Panc1 (cell line): ENCODE measurements around the gene CIAO3. TPM values are rescaled to one million over a fixed set of nuclear protein-coding genes. Genes with fewer than 3 reads are reported as not detected.

Experiments used
- ATAC-seq: fragments of 200-7000 bp; cut with Tn5 transposase; 2 replicates; pipeline ENCODE4 v1.9.1; 2020; ENCODE audit warnings: mild to moderate bottlenecking, moderate library complexity
- BruUV-seq: library from RNA; stranded (reverse); fragments of 400-500 nt; replicated peaks from 2 replicates; lab custom pipeline; 2021; lab: Mats Ljungman, UMichigan
- CTCF ChIA-PET: fragments of 300-600 bp; sonication (Branson Sonifier 250); formaldehyde crosslinking; loops from one replicate; lab custom pipeline; 2022; ENCODE audit warnings: antibody characterized with exemption; lab: Charles Lee
- POLR2A ChIA-PET: fragments of 300-600 bp; sonication (Branson Sonifier 250); formaldehyde crosslinking; loops from one replicate; lab custom pipeline; 2022; ENCODE audit warnings: antibody characterized with exemption; lab: Charles Lee
- DNase-seq: peaks from one replicate; pipeline ENCODE4 v3.0.0-alpha.2; 2010; ENCODE audit warnings: low read depth, low spot score
- H3K27ac ChIP-seq: 2 replicates; pipeline ENCODE4 v1.5.1; 2011; ENCODE audit warnings: mild to moderate bottlenecking, low read length, inconsistent platforms
- H3K27me3 ChIP-seq: fragments of 200-500 bp; sonication (Bioruptor generic); 2 replicates; pipeline ENCODE4 v1.6.0; 2014; ENCODE audit warnings: low read length, inconsistent platforms; ENCODE audit not compliant: control insufficient read depth, insufficient read depth
- H3K36me3 ChIP-seq: fragments of 200-500 bp; sonication (Bioruptor generic); 2 replicates; pipeline ENCODE4 v1.5.1; 2014; ENCODE audit warnings: inconsistent platforms, mild to moderate bottlenecking, low read length, moderate library complexity; ENCODE audit not compliant: control insufficient read depth, insufficient read depth
- H3K4me1 ChIP-seq: 2 replicates; pipeline ENCODE4 v1.5.1; 2011; ENCODE audit warnings: inconsistent platforms, mild to moderate bottlenecking, low read length, moderate library complexity; ENCODE audit not compliant: control insufficient read depth, insufficient read depth
- H3K4me3 ChIP-seq, 2 experiments: 2 replicates each; pipeline ENCODE4 v1.5.1; 2011 to 2012; ENCODE audit warnings: low read depth in 2 of 2, low read length in 2 of 2, mild to moderate bottlenecking in 2 of 2, inconsistent platforms in 1 of 2, moderate library complexity in 1 of 2
- H3K9me3 ChIP-seq: fragments of 200-500 bp; sonication (Bioruptor generic); 2 replicates; pipeline ENCODE4 v1.5.1; 2014; ENCODE audit warnings: low read depth, mild to moderate bottlenecking, inconsistent platforms, low read length, moderate library complexity; ENCODE audit not compliant: control insufficient read depth, insufficient read depth
- POLR2AphosphoS5 ChIP-seq: IDR thresholded peaks from 2 replicates; pipeline ENCODE4 v1.6.1; 2012; ENCODE audit warnings: mild to moderate bottlenecking, low read depth, low read length, moderate library complexity
- SIN3A ChIP-seq: IDR thresholded peaks from 2 replicates; pipeline ENCODE4 v1.6.1; 2012; ENCODE audit warnings: low read depth, mild to moderate bottlenecking, low read length, moderate library complexity, borderline replicate concordance; ENCODE audit not compliant: insufficient read depth
- TCF7L2 ChIP-seq: IDR thresholded peaks from 2 replicates; pipeline ENCODE4 v1.6.1; 2011; ENCODE audit warnings: mild to moderate bottlenecking, low read depth, low read length, inconsistent platforms
- in situ Hi-C: cut with HindIII; loops from 2 replicates; pipeline ENCODE4 v1.10.0; 2016; ENCODE audit warnings: low sequenced_read_pairs, low pct_unique_long_range_greater_than_20kb
- intact Hi-C: fragments of 100-400 bp; cut with micrococcal nuclease; formaldehyde crosslinking; loops from one replicate; pipeline ENCODE4 v1.10.0; 2022; ENCODE audit not compliant: unreplicated experiment
- total RNA-seq: library from RNA; stranded (reverse); gene quantifications from one replicate; pipeline ENCODE4 v1.2.1, GENCODE V29; 2021; ENCODE audit not compliant: unreplicated experiment
- TF ChIP-seq, protein P1 (sequence below): fragments of 450-650 bp; IDR thresholded peaks from 2 replicates; pipeline ENCODE4 v1.5.1; 2017; ENCODE audit warnings: mild to moderate bottlenecking
- TF ChIP-seq, protein P2 (sequence below), 2 experiments: IDR thresholded peaks; 2 replicates each; pipeline ENCODE4 v1.6.1; 2011 to 2012; ENCODE audit warnings: low read depth in 2 of 2, control low read depth in 1 of 2, low read length in 1 of 2, mild to moderate bottlenecking in 1 of 2, moderate library complexity in 1 of 2; ENCODE audit not compliant: insufficient read depth in 1 of 2

Gene CIAO3
- total RNA-seq, 1 experiment from 2014 or later, result 34.0 TPM

DNA sequence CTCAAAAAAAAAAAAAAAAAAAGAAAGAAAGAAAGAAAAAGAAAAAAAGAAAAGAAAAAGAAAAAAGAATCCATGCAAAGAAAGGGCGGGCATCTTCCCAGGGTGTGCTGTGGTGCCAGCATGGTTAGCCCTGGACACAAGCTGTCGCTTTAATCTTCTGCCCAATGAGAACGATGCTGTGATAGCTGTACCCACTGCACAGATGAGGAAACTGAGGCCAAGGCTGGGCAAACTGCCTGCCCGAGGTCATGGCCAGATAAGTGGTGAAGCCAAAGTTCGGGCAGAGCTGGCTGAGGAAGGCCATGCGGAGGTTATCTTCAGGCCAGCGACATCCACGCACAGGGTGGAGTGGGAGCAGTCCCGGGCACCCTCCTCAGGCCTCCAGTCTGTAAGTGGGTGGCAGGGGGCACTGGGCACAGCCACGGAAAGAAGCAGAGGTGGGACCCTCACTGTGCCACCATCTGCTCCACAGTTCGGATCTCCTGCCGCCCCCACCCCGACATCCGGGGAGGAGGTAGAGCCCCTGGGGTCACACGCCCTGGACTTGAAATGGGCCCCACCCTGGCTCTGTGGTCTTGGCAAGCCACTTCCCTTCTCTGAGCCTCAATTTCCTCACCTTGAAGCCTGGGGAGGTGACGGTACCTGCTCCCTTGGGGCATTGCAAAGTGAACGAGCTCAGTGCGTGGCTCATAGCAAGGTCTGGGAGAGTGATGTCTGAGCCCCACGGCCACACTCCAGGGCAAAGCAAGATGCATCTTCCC, 41.7 kb downstream of the CIAO3 start:
- ATAC-seq (no peak), DNase-seq (no peak)
- ChIA-PET CTCF (no interaction called here), POLR2A (no interaction called here)
- TF ChIP-seq, protein P1, sequence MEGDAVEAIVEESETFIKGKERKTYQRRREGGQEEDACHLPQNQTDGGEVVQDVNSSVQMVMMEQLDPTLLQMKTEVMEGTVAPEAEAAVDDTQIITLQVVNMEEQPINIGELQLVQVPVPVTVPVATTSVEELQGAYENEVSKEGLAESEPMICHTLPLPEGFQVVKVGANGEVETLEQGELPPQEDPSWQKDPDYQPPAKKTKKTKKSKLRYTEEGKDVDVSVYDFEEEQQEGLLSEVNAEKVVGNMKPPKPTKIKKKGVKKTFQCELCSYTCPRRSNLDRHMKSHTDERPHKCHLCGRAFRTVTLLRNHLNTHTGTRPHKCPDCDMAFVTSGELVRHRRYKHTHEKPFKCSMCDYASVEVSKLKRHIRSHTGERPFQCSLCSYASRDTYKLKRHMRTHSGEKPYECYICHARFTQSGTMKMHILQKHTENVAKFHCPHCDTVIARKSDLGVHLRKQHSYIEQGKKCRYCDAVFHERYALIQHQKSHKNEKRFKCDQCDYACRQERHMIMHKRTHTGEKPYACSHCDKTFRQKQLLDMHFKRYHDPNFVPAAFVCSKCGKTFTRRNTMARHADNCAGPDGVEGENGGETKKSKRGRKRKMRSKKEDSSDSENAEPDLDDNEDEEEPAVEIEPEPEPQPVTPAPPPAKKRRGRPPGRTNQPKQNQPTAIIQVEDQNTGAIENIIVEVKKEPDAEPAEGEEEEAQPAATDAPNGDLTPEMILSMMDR, result no peak
- TF ChIP-seq POLR2AphosphoS5 (no peak), TCF7L2 (no peak), SIN3A (no peak)
- TF ChIP-seq, protein P2, sequence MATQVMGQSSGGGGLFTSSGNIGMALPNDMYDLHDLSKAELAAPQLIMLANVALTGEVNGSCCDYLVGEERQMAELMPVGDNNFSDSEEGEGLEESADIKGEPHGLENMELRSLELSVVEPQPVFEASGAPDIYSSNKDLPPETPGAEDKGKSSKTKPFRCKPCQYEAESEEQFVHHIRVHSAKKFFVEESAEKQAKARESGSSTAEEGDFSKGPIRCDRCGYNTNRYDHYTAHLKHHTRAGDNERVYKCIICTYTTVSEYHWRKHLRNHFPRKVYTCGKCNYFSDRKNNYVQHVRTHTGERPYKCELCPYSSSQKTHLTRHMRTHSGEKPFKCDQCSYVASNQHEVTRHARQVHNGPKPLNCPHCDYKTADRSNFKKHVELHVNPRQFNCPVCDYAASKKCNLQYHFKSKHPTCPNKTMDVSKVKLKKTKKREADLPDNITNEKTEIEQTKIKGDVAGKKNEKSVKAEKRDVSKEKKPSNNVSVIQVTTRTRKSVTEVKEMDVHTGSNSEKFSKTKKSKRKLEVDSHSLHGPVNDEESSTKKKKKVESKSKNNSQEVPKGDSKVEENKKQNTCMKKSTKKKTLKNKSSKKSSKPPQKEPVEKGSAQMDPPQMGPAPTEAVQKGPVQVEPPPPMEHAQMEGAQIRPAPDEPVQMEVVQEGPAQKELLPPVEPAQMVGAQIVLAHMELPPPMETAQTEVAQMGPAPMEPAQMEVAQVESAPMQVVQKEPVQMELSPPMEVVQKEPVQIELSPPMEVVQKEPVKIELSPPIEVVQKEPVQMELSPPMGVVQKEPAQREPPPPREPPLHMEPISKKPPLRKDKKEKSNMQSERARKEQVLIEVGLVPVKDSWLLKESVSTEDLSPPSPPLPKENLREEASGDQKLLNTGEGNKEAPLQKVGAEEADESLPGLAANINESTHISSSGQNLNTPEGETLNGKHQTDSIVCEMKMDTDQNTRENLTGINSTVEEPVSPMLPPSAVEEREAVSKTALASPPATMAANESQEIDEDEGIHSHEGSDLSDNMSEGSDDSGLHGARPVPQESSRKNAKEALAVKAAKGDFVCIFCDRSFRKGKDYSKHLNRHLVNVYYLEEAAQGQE (IDR thresholded peaks at IDR 0.05; ENCODE audit: insufficient read depth in 1 of 2, low read depth in 2 of 2, low read length in 1 of 2), result no peak
- in situ Hi-C loops, result no loop called here
- Histone ChIP-seq H3K4me3 (no peak overlapping the region), H3K4me1 (no peaks in the 10 kb centered on the region; the same call in 1 of the 2 replicates), H3K27me3 (no peaks in the 10 kb centered on the region), H3K36me3 (no peaks in the 10 kb centered on the region), H3K27ac (no peak overlapping the region), H3K9me3 (no peaks in the 10 kb centered on the region)
- intact Hi-C loops, result no loop called here
- BruUV-seq, result no TSS peak

DNA sequence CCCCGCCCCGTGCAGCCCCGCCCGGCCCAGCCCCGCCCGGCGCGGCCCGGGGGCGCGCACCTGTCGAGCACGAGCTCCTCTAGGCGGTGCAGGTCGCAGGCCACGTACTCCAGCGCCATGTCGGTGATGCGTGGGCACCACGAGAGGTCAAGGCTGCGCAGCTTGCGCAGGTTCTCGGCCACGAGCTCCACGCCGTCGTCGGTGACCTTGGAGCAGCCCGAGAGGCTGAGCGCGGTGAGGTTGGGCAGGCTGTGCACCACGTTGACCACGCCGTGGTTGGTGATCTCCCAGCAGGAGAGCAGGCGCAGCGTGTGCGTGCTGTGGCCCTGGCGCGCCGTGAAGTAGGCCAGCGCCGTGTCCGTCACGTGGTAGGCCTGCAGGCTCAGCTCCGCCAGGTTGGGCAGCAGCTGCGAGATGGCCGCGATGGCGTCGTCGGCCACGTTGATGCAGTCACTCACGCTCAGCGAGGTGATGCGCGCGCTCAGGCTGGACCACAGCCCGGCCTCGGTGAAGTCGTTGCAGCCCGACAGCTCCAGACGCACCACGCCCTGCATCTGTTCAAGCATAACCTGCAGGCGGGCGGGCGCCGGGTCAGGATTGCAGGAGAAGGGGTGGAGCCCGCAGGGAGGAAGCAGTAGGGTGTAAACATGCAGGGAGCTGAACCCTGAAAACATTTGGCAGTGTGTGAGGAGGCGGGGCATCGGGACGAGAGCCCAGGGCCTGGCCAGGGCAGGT, 45.3 kb downstream of the CIAO3 start:
- intact Hi-C loops, result no loop called here
- TF ChIP-seq, protein P2 (IDR thresholded peaks at IDR 0.05; ENCODE audit: insufficient read depth in 1 of 2, low read depth in 2 of 2, low read length in 1 of 2), result no peak
- no peak for TF ChIP-seq SIN3A
- no peak for TF ChIP-seq POLR2AphosphoS5
- in situ Hi-C loops, result no loop called here
- no TSS peak for BruUV-seq
- CTCF ChIA-PET, result no interaction called here
- ATAC-seq (no peak), DNase-seq (no peak)
- Histone ChIP-seq H3K4me1 (0 out of 2 replicates have a peak, but pooled peaks cover 3% of the 10 kb centered on the region), H3K9me3 (no peaks in the 10 kb centered on the region), H3K27me3 (no peaks in the 10 kb centered on the region), H3K4me3 (no peak overlapping the region), H3K36me3 (no peaks in the 10 kb centered on the region), H3K27ac (no peak overlapping the region)
- POLR2A ChIA-PET, result no interaction called here
